Activated CD4-positive, CD25-positive, alpha-beta regulatory T cell (primary cell): ENCODE data around the gene C1QC.

Experiments used
- DNase-seq, 4 experiments: peaks; one replicate each; lab custom pipeline; 2025; lab: John Stamatoyannopoulos, UW

The C1QC gene

GRCh38 chr1:22681556-22682276, 38.3 kb downstream of the C1QC start:
- no peak for DNase-seq

DNA sequence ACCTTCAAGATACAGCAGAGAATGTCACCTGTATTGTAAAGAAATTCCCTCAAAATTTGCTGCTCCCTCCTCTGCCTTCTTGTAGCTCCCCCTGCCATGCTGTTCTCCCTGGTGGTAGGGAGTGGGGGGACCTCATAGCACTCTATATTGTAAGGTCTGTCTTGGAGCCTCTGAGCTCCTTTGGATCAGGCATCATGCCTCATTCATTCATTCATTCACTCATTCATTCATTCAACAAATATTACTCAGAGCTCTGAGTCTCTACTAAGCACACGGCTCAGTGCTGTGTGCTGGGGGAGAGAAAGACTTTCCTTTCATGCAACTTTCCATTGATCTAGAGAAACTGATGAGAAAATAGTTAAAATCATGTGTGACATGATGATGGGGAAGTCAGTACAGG, 40.1 kb downstream of the C1QC start:
- no peak for DNase-seq

DNA sequence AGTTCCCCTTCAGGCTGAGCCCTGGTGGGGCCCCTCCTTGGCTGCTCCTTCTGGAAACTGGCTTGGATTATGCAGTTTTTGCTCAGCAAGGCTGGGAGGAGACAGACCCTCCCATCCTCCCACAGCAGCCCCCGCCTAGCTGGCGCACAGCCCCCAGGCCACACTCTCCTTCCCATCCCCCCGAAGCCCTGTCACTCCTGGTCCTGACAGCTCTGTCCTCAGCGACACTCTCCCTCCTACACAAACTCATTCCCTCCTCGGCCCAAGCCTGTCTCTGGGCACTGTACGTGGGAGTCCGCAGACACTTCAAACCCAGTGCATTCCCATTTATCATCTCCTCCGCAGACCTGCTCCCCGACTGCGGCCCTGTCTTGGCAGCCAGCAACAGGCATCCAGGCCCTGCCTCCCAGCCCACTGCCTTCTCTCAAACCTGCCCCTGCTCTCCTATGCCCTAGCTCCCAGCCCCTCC, 42.2 kb downstream of the C1QC start:
- DNase-seq = no peak

DNA sequence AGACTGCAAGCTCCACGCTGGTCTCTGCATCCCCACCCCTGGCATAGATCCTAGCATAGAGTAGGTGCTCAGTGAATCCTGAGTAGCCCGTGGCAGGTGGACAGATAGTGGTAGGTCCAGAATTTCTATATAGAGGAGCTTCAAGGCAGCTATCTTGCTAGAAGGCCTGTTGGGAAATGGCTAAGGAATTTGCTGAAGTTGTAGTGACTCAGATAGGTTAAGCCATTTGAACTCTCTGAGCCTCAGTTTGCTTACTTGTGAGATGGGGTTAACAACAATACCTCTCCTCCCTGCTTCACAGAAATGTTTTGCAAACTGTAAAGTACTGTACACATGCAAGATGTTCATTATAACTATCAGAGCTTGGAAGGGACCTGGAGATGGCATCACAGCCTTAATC, 43.8 kb downstream of the C1QC start:
- DNase-seq = no peak

- DNase-seq = no peak
Observed at GRCh38 chr1:22688466-22688865, 45.0 kb downstream of the C1QC start.

GRCh38 chr1:22689505-22689904, 46.1 kb downstream of the C1QC start:
- no peak for DNase-seq

- DNase-seq = no peak
Observed at GRCh38 chr1:22691031-22691753, 47.8 kb downstream of the C1QC start.

- no peak for DNase-seq
Observed at GRCh38 chr1:22694172-22694571, 50.7 kb downstream of the C1QC start.

GRCh38 chr1:22696610-22697009, 53.2 kb downstream of the C1QC start:
- DNase-seq = no peak
